ENCODE results near the gene TRPC4. TPM values are rescaled to one million over a fixed set of nuclear protein-coding genes. Genes with fewer than 3 reads are reported as not detected.

Gene TRPC4
- total and polyA plus RNA-seq, 2 donors (not counting 1 experiment from before 2014, with no cell fraction given), result not detected

DNA sequence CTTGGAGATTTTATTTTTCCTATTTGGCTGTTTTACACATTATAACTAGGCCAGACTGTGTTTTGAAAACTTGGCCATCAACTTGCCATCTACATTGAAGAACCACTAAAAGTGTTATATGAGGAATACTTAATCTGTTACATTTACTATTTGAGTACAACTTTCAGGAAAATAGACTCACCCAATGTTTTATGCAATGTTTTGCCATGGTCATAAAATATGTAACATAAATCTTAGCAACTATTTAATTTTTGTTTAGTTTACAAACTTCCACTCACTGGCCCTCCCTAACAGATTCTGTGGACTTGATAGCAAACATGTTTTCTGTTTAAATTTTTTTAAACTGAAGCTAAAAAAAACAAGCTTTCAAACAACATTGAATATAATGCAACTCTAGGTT lies 23.7 kb upstream of the TRPC4 start:
- ChIA-PET POLR2A (no interaction called here), CTCF (no interaction called here)
- Histone ChIP-seq H2AFZ (ENCODE audit: insufficient read depth, low read depth, low read length, poor library complexity, severe bottlenecking) (no peak overlapping the region), H3K9ac (ENCODE audit: low read length) (no peak overlapping the region), H3K9me3 (ENCODE audit: control extremely low read depth in 1 of 3, control insufficient read depth in 2 of 3, insufficient read depth in 1 of 3, low read length in 2 of 3) (no peaks in the 10 kb centered on the region), H3K36me3 (replicated peaks in 1 of 2; ENCODE audit: control extremely low read depth in 1 of 2, control insufficient read depth in 1 of 2, extremely low read depth in 1 of 2, insufficient read depth in 2 of 2, low read length in 1 of 2) (no peaks in the 10 kb centered on the region), H3K4me3 (ENCODE audit: control extremely low read depth in 1 of 5, extremely low read depth in 1 of 5, insufficient read depth in 1 of 5, low read depth in 2 of 5, low read length in 4 of 5) (no peak overlapping the region), H4K20me1 (ENCODE audit: control insufficient read depth, insufficient read depth, low read length, poor library complexity, severe bottlenecking) (no peaks in the 10 kb centered on the region), H3K79me2 (ENCODE audit: control insufficient read depth, insufficient read depth, low read length) (no peaks in the 10 kb centered on the region), H3K4me1 (ENCODE audit: control insufficient read depth in 2 of 2, insufficient read depth in 2 of 2, low read length in 2 of 2) (no peaks in the 10 kb centered on the region), H3K4me2 (replicated peaks; ENCODE audit: low read depth, low read length, poor library complexity, severe bottlenecking) (no peak overlapping the region), H3K27me3 (replicated peaks in 1 of 4; ENCODE audit: control extremely low read depth in 1 of 4, control insufficient read depth in 3 of 4, insufficient read depth in 4 of 4, low read length in 3 of 4) (no peaks in the 10 kb centered on the region), H3K27ac (ENCODE audit: low read length in 2 of 2) (no peak overlapping the region)
- Mint-ChIP-seq H3K27me3 (no peaks in the 10 kb centered on the region), H3K4me3 (no peak overlapping the region), H3K9me3 (ENCODE audit: insufficient read depth) (no peaks in the 10 kb centered on the region), H3K27ac (no peak overlapping the region), H3K4me1 (no peaks in the 10 kb centered on the region)
- intact Hi-C loops (cut with micrococcal nuclease), result no loop called here
- DNase-seq (no peak), ATAC-seq (ENCODE audit: low read depth) (no peak)
- TF ChIP-seq, protein P1, sequence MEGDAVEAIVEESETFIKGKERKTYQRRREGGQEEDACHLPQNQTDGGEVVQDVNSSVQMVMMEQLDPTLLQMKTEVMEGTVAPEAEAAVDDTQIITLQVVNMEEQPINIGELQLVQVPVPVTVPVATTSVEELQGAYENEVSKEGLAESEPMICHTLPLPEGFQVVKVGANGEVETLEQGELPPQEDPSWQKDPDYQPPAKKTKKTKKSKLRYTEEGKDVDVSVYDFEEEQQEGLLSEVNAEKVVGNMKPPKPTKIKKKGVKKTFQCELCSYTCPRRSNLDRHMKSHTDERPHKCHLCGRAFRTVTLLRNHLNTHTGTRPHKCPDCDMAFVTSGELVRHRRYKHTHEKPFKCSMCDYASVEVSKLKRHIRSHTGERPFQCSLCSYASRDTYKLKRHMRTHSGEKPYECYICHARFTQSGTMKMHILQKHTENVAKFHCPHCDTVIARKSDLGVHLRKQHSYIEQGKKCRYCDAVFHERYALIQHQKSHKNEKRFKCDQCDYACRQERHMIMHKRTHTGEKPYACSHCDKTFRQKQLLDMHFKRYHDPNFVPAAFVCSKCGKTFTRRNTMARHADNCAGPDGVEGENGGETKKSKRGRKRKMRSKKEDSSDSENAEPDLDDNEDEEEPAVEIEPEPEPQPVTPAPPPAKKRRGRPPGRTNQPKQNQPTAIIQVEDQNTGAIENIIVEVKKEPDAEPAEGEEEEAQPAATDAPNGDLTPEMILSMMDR (IDR thresholded peaks at IDR 0.05), result no peak
- no peak for TF ChIP-seq EZH2 (IDR thresholded peaks at IDR 0.05; ENCODE audit: borderline replicate concordance, insufficient read depth, low read depth, low read length, poor library complexity, severe bottlenecking)

DNA sequence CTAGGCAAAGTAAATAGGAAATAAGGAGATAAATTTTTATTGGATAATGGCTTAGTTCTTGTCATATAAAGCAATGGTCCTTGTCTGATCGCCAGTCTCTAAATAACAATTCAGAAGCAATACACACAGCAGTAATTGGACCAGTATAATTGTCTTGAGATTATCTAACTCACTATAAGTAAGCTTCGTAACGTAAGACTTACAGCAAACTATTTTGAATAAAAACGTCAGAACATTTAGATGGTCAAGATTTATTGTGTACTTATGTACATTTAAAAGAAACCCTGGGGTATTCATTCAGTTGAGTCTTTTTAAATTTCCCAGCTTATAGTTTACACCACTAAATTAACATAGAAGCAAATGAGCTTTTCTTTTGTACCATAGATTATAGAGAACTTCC lies 20.2 kb upstream of the TRPC4 start:
- Mint-ChIP-seq H3K9me3 (ENCODE audit: insufficient read depth) (no peaks in the 10 kb centered on the region), H3K27me3 (no peaks in the 10 kb centered on the region), H3K4me1 (no peaks in the 10 kb centered on the region), H3K27ac (no peak overlapping the region), H3K4me3 (no peak overlapping the region)
- Histone ChIP-seq H3K9me3 (ENCODE audit: control extremely low read depth in 1 of 3, control insufficient read depth in 2 of 3, insufficient read depth in 1 of 3, low read length in 2 of 3) (no peaks in the 10 kb centered on the region), H3K36me3 (replicated peaks in 1 of 2; ENCODE audit: control extremely low read depth in 1 of 2, control insufficient read depth in 1 of 2, extremely low read depth in 1 of 2, insufficient read depth in 2 of 2, low read length in 1 of 2) (no peaks in the 10 kb centered on the region), H3K4me1 (ENCODE audit: control insufficient read depth in 2 of 2, insufficient read depth in 2 of 2, low read length in 2 of 2) (no peaks in the 10 kb centered on the region), H3K27me3 (replicated peaks in 1 of 4; ENCODE audit: control extremely low read depth in 1 of 4, control insufficient read depth in 3 of 4, insufficient read depth in 4 of 4, low read length in 3 of 4) (no peaks in the 10 kb centered on the region), H2AFZ (ENCODE audit: insufficient read depth, low read depth, low read length, poor library complexity, severe bottlenecking) (no peak overlapping the region), H3K4me2 (replicated peaks; ENCODE audit: low read depth, low read length, poor library complexity, severe bottlenecking) (no peak overlapping the region), H3K79me2 (ENCODE audit: control insufficient read depth, insufficient read depth, low read length) (no peaks in the 10 kb centered on the region), H3K27ac (ENCODE audit: low read length in 2 of 2) (no peak overlapping the region), H3K9ac (ENCODE audit: low read length) (no peak overlapping the region), H4K20me1 (ENCODE audit: control insufficient read depth, insufficient read depth, low read length, poor library complexity, severe bottlenecking) (no peaks in the 10 kb centered on the region), H3K4me3 (ENCODE audit: control extremely low read depth in 1 of 5, extremely low read depth in 1 of 5, insufficient read depth in 1 of 5, low read depth in 2 of 5, low read length in 4 of 5) (no peak overlapping the region)
- intact Hi-C loops (cut with micrococcal nuclease), result no loop called here
- TF ChIP-seq, protein P1 (IDR thresholded peaks at IDR 0.05), result no peak
- TF ChIP-seq EZH2 (IDR thresholded peaks at IDR 0.05; ENCODE audit: borderline replicate concordance, insufficient read depth, low read depth, low read length, poor library complexity, severe bottlenecking), result no peak
- POLR2A ChIA-PET, result no interaction called here
- CTCF ChIA-PET, result no interaction called here
- ATAC-seq (ENCODE audit: low read depth) (no peak), DNase-seq (no peak)
- no CpG with 5 or more reads among the region's 4 CpGs for WGBS (ENCODE audit: insufficient coverage)
